H7 (cell line): ENCODE results near the gene CD177. TPM values are rescaled to one million over a fixed set of nuclear protein-coding genes. Genes with fewer than 3 reads are reported as not detected.

Experiments
- total RNA-seq: library from RNA; depleted of rRNA; stranded (reverse); fragments of >200 nt; shearing (Covaris generic); gene quantifications from 2 replicates; pipeline ENCODE4 v1.2.3, GENCODE V29; 2014; rRNA removed

The CD177 gene
- total RNA-seq, 1 experiment from 2014 or later, result 2.7 TPM

Other genes starting within 250 kb of the CD177 start
- gene PSG5, start 167.2 kb upstream of the CD177 start, total RNA-seq, result not detected in 2 replicates
- not detected in 2 replicates for gene PSG4, start 148.0 kb upstream of the CD177 start, total RNA-seq
- gene PSG9, start 84.2 kb upstream of the CD177 start, total RNA-seq, result not detected in 2 replicates
- gene TEX101, start 61.2 kb downstream of the CD177 start, total RNA-seq, result not detected in 2 replicates
- gene LYPD3, start 111.9 kb downstream of the CD177 start, total RNA-seq, result 0.11 TPM in 1 of 2 replicates, not detected in the other
- 3.5 and 7.9 TPM in 2 replicates for gene PHLDB3, start 151.1 kb downstream of the CD177 start, total RNA-seq
- gene ETHE1, start 173.5 kb downstream of the CD177 start, total RNA-seq, result 15.0 and 17.0 TPM in 2 replicates
- not detected in 2 replicates for gene ZNF575, start 179.5 kb downstream of the CD177 start, total RNA-seq
- gene XRCC1, start 221.8 kb downstream of the CD177 start, total RNA-seq, result 44.9 and 58.8 TPM in 2 replicates
- gene PINLYP, start 222.1 kb downstream of the CD177 start, total RNA-seq, result 4.9 and 6.2 TPM in 2 replicates
- gene IRGQ, start 242.4 kb downstream of the CD177 start, total RNA-seq, result 11.2 and 16.5 TPM in 2 replicates
- 12.3 and 18.6 TPM in 2 replicates for gene ZNF576, start 242.9 kb downstream of the CD177 start, total RNA-seq